ENCODE results near the gene ADAMTS4. TPM values are rescaled to one million over a fixed set of nuclear protein-coding genes. Genes with fewer than 3 reads are reported as not detected.

Gene ADAMTS4
- total and polyA plus RNA-seq, 2 donors (not counting 1 experiment from before 2014, with no cell fraction given), result 0.10 TPM; not detected in 1

GRCh38 chr1:161153682-161154337 is 45.0 kb downstream of the ADAMTS4 start, which contains the start of gene UFC1:
Gene UFC1, plus strand, starts transcription at chr1:161153978. Its CDS starts 20 bp downstream, at chr1:161153998.
- no peaks in the 10 kb centered on the region for H4K20me1 ChIP-seq (ENCODE audit: control insufficient read depth, insufficient read depth, low read length, poor library complexity, severe bottlenecking)
- H3K4me1 Mint-ChIP-seq, result peaks cover 25% of the 10 kb centered on the region
- H3K9me3 ChIP-seq (ENCODE audit: control extremely low read depth in 1 of 3, control insufficient read depth in 2 of 3, insufficient read depth in 1 of 3, low read length in 2 of 3), result no peaks in the 10 kb centered on the region
- peak within 1 kb of the TSS; percentile 97 for H3K9ac ChIP-seq (ENCODE audit: low read length)
- peak within 1 kb of the TSS; percentile 84 for H2AFZ ChIP-seq (ENCODE audit: insufficient read depth, low read depth, low read length, poor library complexity, severe bottlenecking)
- H3K27me3 Mint-ChIP-seq, result no peaks in the 10 kb centered on the region
- peaks cover 14 to 17% of the 10 kb centered on the region in 2 donors for H3K4me1 ChIP-seq (ENCODE audit: control insufficient read depth in 2 of 2, insufficient read depth in 2 of 2, low read length in 2 of 2)
- H3K9me3 Mint-ChIP-seq (ENCODE audit: insufficient read depth), result no peaks in the 10 kb centered on the region
- peak within 1 kb of the TSS; percentile 95 to 98 for H3K27ac ChIP-seq (ENCODE audit: low read length in 2 of 2)
- peak; percentile 97 for ATAC-seq (ENCODE audit: low read depth)
- H3K36me3 ChIP-seq (replicated peaks in 1 of 2; ENCODE audit: control extremely low read depth in 1 of 2, control insufficient read depth in 1 of 2, extremely low read depth in 1 of 2, insufficient read depth in 2 of 2, low read length in 1 of 2), result peaks cover 0 to 16% of the 10 kb centered on the region in 2 experiments
- intact Hi-C loops (cut with micrococcal nuclease), result loop anchor here (1.0 to 10.0 kb wide), 9 partner anchors 13 to 809 kb away; partner anchors contain the start of genes ARHGAP30, COPA, DEDD and KLHDC9
- DNase-seq, result peak; percentile 94
- H3K79me2 ChIP-seq (ENCODE audit: control insufficient read depth, insufficient read depth, low read length), result peaks cover 17% of the 10 kb centered on the region
- peak within 1 kb of the TSS; percentile 84 for H3K4me2 ChIP-seq (replicated peaks; ENCODE audit: low read depth, low read length, poor library complexity, severe bottlenecking)
- ChIA-PET CTCF (interaction anchor here (1.0 to 2.6 kb wide), 5 partner anchors 12 to 724 kb away, joined by 3 to 7 read pairs (median 5); no protein-coding TSS in a partner anchor), POLR2A (interaction anchor here (0.5 to 2.6 kb wide), 7 partner anchors 12 to 85 kb away, joined by 3 to 12 read pairs (median 5); partner anchors contain the start of genes ARHGAP30, DEDD and PPOX)
- H3K27me3 ChIP-seq (replicated peaks in 1 of 4; ENCODE audit: control extremely low read depth in 1 of 4, control insufficient read depth in 3 of 4, insufficient read depth in 4 of 4, low read length in 3 of 4), result no peaks in the 10 kb centered on the region
- H3K4me3 Mint-ChIP-seq, result peak within 1 kb of the TSS; percentile 97
- WGBS (ENCODE audit: insufficient coverage), result under 1% methylated on average over 26 of the region's 33 CpGs
- TF ChIP-seq EZH2 (IDR thresholded peaks at IDR 0.05; ENCODE audit: borderline replicate concordance, insufficient read depth, low read depth, low read length, poor library complexity, severe bottlenecking), result no peak
- TF ChIP-seq CTCF (IDR thresholded peaks at IDR 0.05), result no peak
- H3K4me3 ChIP-seq (ENCODE audit: control extremely low read depth in 1 of 5, extremely low read depth in 1 of 5, insufficient read depth in 1 of 5, low read depth in 2 of 5, low read length in 4 of 5), result peak within 1 kb of the TSS; percentile 88 to 100 (median 90)
- peak within 1 kb of the TSS; percentile 99 for H3K27ac Mint-ChIP-seq

Data from B cell (primary cell).